ENCODE measurements around the gene SNX2.
"Not testable (repeated sequence)": the region's sequence is repeated elsewhere in the genome, so short reads cannot be mapped to it uniquely, and the experiment has no call there.

Gene SNX2

GRCh38 chr5:122774861-122775549 lies at the start of gene SNX2:
TSS of gene SNX2 (plus strand) at chr5:122775080. CDS start at chr5:122775104, 24 bp downstream.
- peak; percentile 68 to 78 for DNase-seq

- DNase-seq = no peak
Observed at GRCh38 chr5:122727112-122727541, 47.8 kb upstream of the SNX2 start.

GRCh38 chr5:122730037-122730436 lies 44.8 kb upstream of the SNX2 start:
- no peak for DNase-seq

GRCh38 chr5:122730456-122730855 lies 44.4 kb upstream of the SNX2 start:
- DNase-seq = no peak

GRCh38 chr5:122736086-122736845 lies 38.6 kb upstream of the SNX2 start:
- DNase-seq = no peak

GRCh38 chr5:122738088-122738487 lies 36.8 kb upstream of the SNX2 start:
- DNase-seq = no peak

GRCh38 chr5:122741681-122742080 lies 33.2 kb upstream of the SNX2 start:
- no peak for DNase-seq

GRCh38 chr5:122743261-122743660 lies 31.6 kb upstream of the SNX2 start:
- no peak for DNase-seq

GRCh38 chr5:122745597-122745996 lies 29.3 kb upstream of the SNX2 start:
- no peak for DNase-seq

GRCh38 chr5:122749886-122750285 lies 25.0 kb upstream of the SNX2 start:
- no peak for DNase-seq

- no peak for DNase-seq
Observed at GRCh38 chr5:122751293-122751782, 23.5 kb upstream of the SNX2 start.

- no peak for DNase-seq
Observed at GRCh38 chr5:122753500-122753899, 21.4 kb upstream of the SNX2 start.

- DNase-seq = no peak
Observed at GRCh38 chr5:122755783-122756182, 19.1 kb upstream of the SNX2 start.

- DNase-seq = peak; percentile 85
Observed at GRCh38 chr5:122756264-122756911, 18.5 kb upstream of the SNX2 start.

GRCh38 chr5:122757285-122757684 lies 17.6 kb upstream of the SNX2 start:
- no peak for DNase-seq

GRCh38 chr5:122759241-122760070 lies 15.4 kb upstream of the SNX2 start:
- DNase-seq = no peak

- no peak for DNase-seq
Observed at GRCh38 chr5:122760236-122760635, 14.6 kb upstream of the SNX2 start.

- DNase-seq = no peak
Observed at GRCh38 chr5:122761115-122761514, 13.8 kb upstream of the SNX2 start.

- DNase-seq = not testable (repeated sequence)
Observed at GRCh38 chr5:122761896-122762295, 13.0 kb upstream of the SNX2 start.

- no peak for DNase-seq
Observed at GRCh38 chr5:122766130-122766529, 8.8 kb upstream of the SNX2 start.

- DNase-seq = no peak
Observed at GRCh38 chr5:122770477-122770876, 4.4 kb upstream of the SNX2 start.

GRCh38 chr5:122772446-122772845 lies 2.4 kb upstream of the SNX2 start:
- DNase-seq = no peak

- DNase-seq = peak; percentile 37 to 48
Observed at GRCh38 chr5:122773619-122774018, 1.3 kb upstream of the SNX2 start.
